SKM-1 (cell line): ENCODE data around the gene ANLN.

ENCODE experiments used
- DNase-seq: peaks from one replicate; lab custom pipeline; 2025; ENCODE audit not compliant: unreplicated experiment; lab: John Stamatoyannopoulos, UW

ANLN gene

GRCh38 chr7:36407636-36408550 is 18.2 kb downstream of the ANLN start:
- DNase-seq: no peak

GRCh38 chr7:36408589-36408988 is 18.9 kb downstream of the ANLN start:
- DNase-seq: no peak

- no peak for DNase-seq
Measured at GRCh38 chr7:36409180-36409579, 19.5 kb downstream of the ANLN start.

GRCh38 chr7:36415144-36415543 is 25.5 kb downstream of the ANLN start:
- DNase-seq: no peak

GRCh38 chr7:36416251-36416650 is 26.6 kb downstream of the ANLN start:
- DNase-seq: no peak

GRCh38 chr7:36420307-36420706 is 30.6 kb downstream of the ANLN start:
- no peak for DNase-seq

GRCh38 chr7:36422072-36422471 is 32.4 kb downstream of the ANLN start:
- no peak for DNase-seq

- DNase-seq: no peak
Measured at GRCh38 chr7:36423633-36424032, 34.0 kb downstream of the ANLN start.

- DNase-seq: no peak
Measured at GRCh38 chr7:36430186-36430585, 40.5 kb downstream of the ANLN start.

GRCh38 chr7:36430881-36431280 is 41.2 kb downstream of the ANLN start:
- no peak for DNase-seq

- DNase-seq: no peak
Measured at GRCh38 chr7:36438211-36438610, 48.5 kb downstream of the ANLN start.

- no peak for DNase-seq
Measured at GRCh38 chr7:36439624-36440023, 50.0 kb downstream of the ANLN start.

GRCh38 chr7:36440880-36441279 is 51.2 kb downstream of the ANLN start:
- DNase-seq: no peak

- DNase-seq: no peak
Measured at GRCh38 chr7:36441344-36442022, 51.8 kb downstream of the ANLN start.

- DNase-seq: no peak
Measured at GRCh38 chr7:36448781-36449379, 59.2 kb downstream of the ANLN start.

- DNase-seq: no peak
Measured at GRCh38 chr7:36449685-36450084, 60.0 kb downstream of the ANLN start.

GRCh38 chr7:36453769-36454168 is 64.1 kb downstream of the ANLN start:
- DNase-seq: no peak

- DNase-seq: no peak
Measured at GRCh38 chr7:36455646-36456045, 66.0 kb downstream of the ANLN start.

- DNase-seq: no peak
Measured at GRCh38 chr7:36456138-36456537, 66.5 kb downstream of the ANLN start.

GRCh38 chr7:36456548-36456947 is 66.9 kb downstream of the ANLN start:
- DNase-seq: no peak

- DNase-seq: no peak
Measured at GRCh38 chr7:36459236-36459960, 69.7 kb downstream of the ANLN start.
